GM19463 (cell line): ENCODE data around the gene UBE2I.

ENCODE experiments used
- ATAC-seq: cut with Tn5 transposase; IDR thresholded peaks from one replicate; pipeline ENCODE4 v1.9.1; 2021; ENCODE audit warnings: mild to moderate bottlenecking, moderate library complexity; ENCODE audit not compliant: unreplicated experiment

Gene UBE2I

GRCh38 chr16:1341495-1342420 lies 32.3 kb downstream of the UBE2I start:
- ATAC-seq = no peak

GRCh38 chr16:1342526-1343427 lies 33.3 kb downstream of the UBE2I start:
- ATAC-seq = peak; percentile 94

GRCh38 chr16:1343428-1344242 lies 34.2 kb downstream of the UBE2I start:
- no peak for ATAC-seq

- no peak for ATAC-seq
Measured at GRCh38 chr16:1344499-1344898, 35.1 kb downstream of the UBE2I start.

- no peak for ATAC-seq
Measured at GRCh38 chr16:1345087-1345486, 35.7 kb downstream of the UBE2I start.

- ATAC-seq = no peak
Measured at GRCh38 chr16:1345651-1346421, 36.4 kb downstream of the UBE2I start.

- ATAC-seq = no peak
Measured at GRCh38 chr16:1346422-1347285, 37.2 kb downstream of the UBE2I start.

- ATAC-seq = no peak
Measured at GRCh38 chr16:1347286-1347855, 37.9 kb downstream of the UBE2I start.

GRCh38 chr16:1347962-1348361 lies 38.5 kb downstream of the UBE2I start:
- ATAC-seq = no peak

- ATAC-seq = no peak
Measured at GRCh38 chr16:1348441-1348840, 39.0 kb downstream of the UBE2I start.

GRCh38 chr16:1348926-1349325 lies 39.5 kb downstream of the UBE2I start:
- no peak for ATAC-seq

- no peak for ATAC-seq
Measured at GRCh38 chr16:1349351-1349750, 39.9 kb downstream of the UBE2I start.

GRCh38 chr16:1349951-1350350 lies 40.5 kb downstream of the UBE2I start:
- ATAC-seq = no peak

GRCh38 chr16:1350691-1351090 lies 41.3 kb downstream of the UBE2I start:
- ATAC-seq = no peak

- peak; percentile 6 for ATAC-seq
Measured at GRCh38 chr16:1351215-1351581, 41.8 kb downstream of the UBE2I start.

GRCh38 chr16:1351582-1352362 lies 42.3 kb downstream of the UBE2I start, which contains the start of the genes GNPTG and TSR3:
TSS of gene GNPTG (plus strand) at chr16:1351931. CDS start at chr16:1351966, 35 bp downstream.
TSS of gene TSR3 (minus strand) at chr16:1351878. CDS start at chr16:1351804, 74 bp downstream.
- ATAC-seq = peak; percentile 86

GRCh38 chr16:1354815-1355540 lies 45.5 kb downstream of the UBE2I start:
- no peak for ATAC-seq
